ENCODE data around the gene IGFBP7.

Gene IGFBP7

GRCh38 chr4:57041020-57041419 is 69.2 kb downstream of the IGFBP7 start:
- Histone ChIP-seq H3F3A (ENCODE audit: control insufficient read depth, insufficient read depth) (no peaks in the 10 kb centered on the region), H3K4me1 (ENCODE audit: control insufficient read depth, low read length) (no peaks in the 10 kb centered on the region), H3K9me3 (ENCODE audit: control insufficient read depth, insufficient read depth, low read length) (no peaks in the 10 kb centered on the region), H3K9me2 (replicated peaks; ENCODE audit: control insufficient read depth, low read length) (no peaks in the 10 kb centered on the region), H3K79me2 (ENCODE audit: control insufficient read depth, low read length) (no peaks in the 10 kb centered on the region), H3K36me3 (ENCODE audit: control insufficient read depth, low read length) (no peaks in the 10 kb centered on the region), H3K27ac (ENCODE audit: low read depth, low read length) (no peak overlapping the region), H3K4me2 (ENCODE audit: low read length) (no peak overlapping the region), H4K20me1 (ENCODE audit: control insufficient read depth, insufficient read depth, low read depth, low read length) (no peaks in the 10 kb centered on the region), H3K4me3 (ENCODE audit: low read length) (no peak overlapping the region), H3K27me3 (ENCODE audit: control insufficient read depth, low read length) (peaks cover 4% of the 10 kb centered on the region; the same call in 1 of the 2 replicates)
- TF ChIP-seq EZH2phosphoT487 (IDR thresholded peaks at IDR 0.05; ENCODE audit: borderline replicate concordance, low read length) (no peak), CTCF (IDR thresholded peaks at IDR 0.05; ENCODE audit: low read depth, low read length, poor library complexity, severe bottlenecking) (no peak)

- Histone ChIP-seq H3K9me2 (replicated peaks; ENCODE audit: control insufficient read depth, low read length) (no peaks in the 10 kb centered on the region), H3K4me3 (ENCODE audit: low read length) (no peak overlapping the region), H3K4me1 (ENCODE audit: control insufficient read depth, low read length) (no peaks in the 10 kb centered on the region), H3K27ac (ENCODE audit: low read depth, low read length) (no peak overlapping the region), H3K4me2 (ENCODE audit: low read length) (no peak overlapping the region), H3K79me2 (ENCODE audit: control insufficient read depth, low read length) (no peaks in the 10 kb centered on the region), H3K36me3 (ENCODE audit: control insufficient read depth, low read length) (no peaks in the 10 kb centered on the region), H4K20me1 (ENCODE audit: control insufficient read depth, insufficient read depth, low read depth, low read length) (no peaks in the 10 kb centered on the region), H3K9me3 (ENCODE audit: control insufficient read depth, insufficient read depth, low read length) (no peaks in the 10 kb centered on the region), H3K27me3 (ENCODE audit: control insufficient read depth, low read length) (peaks cover 4% of the 10 kb centered on the region; the same call in 1 of the 2 replicates), H3F3A (ENCODE audit: control insufficient read depth, insufficient read depth) (no peaks in the 10 kb centered on the region)
- no peak for TF ChIP-seq CTCF (IDR thresholded peaks at IDR 0.05; ENCODE audit: low read depth, low read length, poor library complexity, severe bottlenecking)
- no peak for TF ChIP-seq EZH2phosphoT487 (IDR thresholded peaks at IDR 0.05; ENCODE audit: borderline replicate concordance, low read length)
Measured at GRCh38 chr4:57040510-57040909, 69.7 kb downstream of the IGFBP7 start.

- Histone ChIP-seq H3K4me1 (ENCODE audit: control insufficient read depth, low read length) (no peaks in the 10 kb centered on the region), H3K9me2 (replicated peaks; ENCODE audit: control insufficient read depth, low read length) (no peaks in the 10 kb centered on the region), H3K36me3 (ENCODE audit: control insufficient read depth, low read length) (no peaks in the 10 kb centered on the region), H3K79me2 (ENCODE audit: control insufficient read depth, low read length) (no peaks in the 10 kb centered on the region), H3F3A (ENCODE audit: control insufficient read depth, insufficient read depth) (no peaks in the 10 kb centered on the region), H3K27me3 (ENCODE audit: control insufficient read depth, low read length) (peaks cover 4% of the 10 kb centered on the region; the same call in 1 of the 2 replicates), H3K4me2 (ENCODE audit: low read length) (no peak overlapping the region), H3K27ac (ENCODE audit: low read depth, low read length) (no peak overlapping the region), H3K4me3 (ENCODE audit: low read length) (no peak overlapping the region), H4K20me1 (ENCODE audit: control insufficient read depth, insufficient read depth, low read depth, low read length) (no peaks in the 10 kb centered on the region), H3K9me3 (ENCODE audit: control insufficient read depth, insufficient read depth, low read length) (no peaks in the 10 kb centered on the region)
- TF ChIP-seq CTCF (IDR thresholded peaks at IDR 0.05; ENCODE audit: low read depth, low read length, poor library complexity, severe bottlenecking) = no peak
- no peak for TF ChIP-seq EZH2phosphoT487 (IDR thresholded peaks at IDR 0.05; ENCODE audit: borderline replicate concordance, low read length)
Measured at GRCh38 chr4:57039345-57039744, 70.8 kb downstream of the IGFBP7 start.

All from DOHH2 (cell line).